Activated CD8-positive, alpha-beta memory T cell treated with anti-CD3 and anti-CD28 coated beads, Interleukin-2, amount 50 U/mL, for 4 hours (primary cell): ENCODE data around the gene FADD.

Experiments
- DNase-seq: peaks from one replicate; pipeline ENCODE4 v3.0.0-alpha.2; 2020

The FADD gene

DNA sequence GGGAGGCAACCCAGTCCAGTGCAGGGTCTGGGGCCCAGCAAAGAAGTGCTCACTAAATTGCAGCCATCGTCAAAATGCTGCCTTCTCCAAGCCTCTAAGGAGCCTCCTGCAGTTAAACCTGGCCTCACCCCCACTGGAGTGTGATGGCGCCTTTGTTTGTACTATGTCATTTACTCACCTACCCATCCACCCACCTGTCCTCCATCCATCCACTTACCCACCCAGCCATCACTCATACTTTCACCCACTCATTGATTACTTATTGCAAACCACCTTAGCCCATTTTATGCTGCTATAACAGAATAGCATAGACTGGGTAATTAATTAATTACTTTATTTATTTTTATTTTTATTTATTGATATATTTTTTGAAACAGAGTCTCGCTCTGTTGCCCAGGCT lies 38.6 kb downstream of the FADD start:
- DNase-seq: no peak

DNA sequence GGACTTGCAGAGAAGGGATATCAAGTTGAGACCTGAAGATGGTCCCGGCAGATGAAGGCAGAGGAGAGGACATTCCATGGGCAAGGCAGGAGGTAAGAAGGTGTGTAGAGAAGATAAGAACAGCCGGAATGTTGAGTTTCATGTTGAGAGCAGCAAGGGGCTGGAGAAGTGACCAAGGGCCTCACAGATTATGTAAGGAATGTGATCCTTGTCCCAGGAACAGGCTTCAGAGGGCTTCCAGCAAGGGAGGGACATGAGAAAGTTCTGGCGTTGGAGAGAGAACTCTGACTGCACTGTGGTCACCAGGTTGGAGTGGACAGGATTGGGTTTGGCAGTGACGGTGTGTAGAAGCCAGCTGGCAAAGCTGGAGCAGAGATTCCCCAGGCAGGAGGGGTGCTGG lies 39.8 kb downstream of the FADD start:
- DNase-seq: no peak

DNA sequence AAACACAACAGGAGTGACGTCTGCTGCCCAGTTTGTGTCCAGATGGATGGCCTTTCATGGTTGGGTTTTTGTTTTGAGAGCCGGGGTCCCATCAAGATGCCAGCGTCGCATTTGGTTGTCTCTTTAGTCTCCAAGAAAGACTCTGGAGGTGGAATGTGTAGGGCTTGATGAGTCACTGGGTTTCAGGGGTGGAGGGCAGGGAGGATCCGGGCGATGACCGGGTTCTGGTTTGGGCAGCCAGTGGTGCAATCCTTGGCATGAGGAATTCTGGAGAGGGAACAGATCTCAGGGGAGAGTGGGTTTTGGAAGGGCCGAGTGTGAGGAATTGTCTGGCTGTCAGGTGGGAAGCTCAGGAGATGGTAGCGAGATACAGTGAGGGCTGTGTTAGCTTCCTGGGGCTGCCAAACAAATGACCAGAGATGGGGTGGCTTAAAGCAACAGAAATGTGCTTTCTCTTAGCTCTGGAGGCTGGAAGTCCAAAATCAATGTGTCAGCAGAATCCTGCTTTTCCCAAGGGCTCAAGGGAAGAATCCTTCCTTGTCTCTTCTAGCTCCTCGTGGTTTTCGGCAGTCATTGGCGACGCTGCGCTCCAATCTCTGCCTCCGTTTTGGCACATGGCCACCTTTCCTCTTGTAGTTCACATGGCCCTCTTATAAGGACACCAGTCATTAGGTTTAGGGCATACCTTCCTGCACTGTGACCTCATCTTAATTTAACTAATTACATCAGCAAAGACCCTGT lies 41.0 kb downstream of the FADD start:
- DNase-seq: no peak

DNA sequence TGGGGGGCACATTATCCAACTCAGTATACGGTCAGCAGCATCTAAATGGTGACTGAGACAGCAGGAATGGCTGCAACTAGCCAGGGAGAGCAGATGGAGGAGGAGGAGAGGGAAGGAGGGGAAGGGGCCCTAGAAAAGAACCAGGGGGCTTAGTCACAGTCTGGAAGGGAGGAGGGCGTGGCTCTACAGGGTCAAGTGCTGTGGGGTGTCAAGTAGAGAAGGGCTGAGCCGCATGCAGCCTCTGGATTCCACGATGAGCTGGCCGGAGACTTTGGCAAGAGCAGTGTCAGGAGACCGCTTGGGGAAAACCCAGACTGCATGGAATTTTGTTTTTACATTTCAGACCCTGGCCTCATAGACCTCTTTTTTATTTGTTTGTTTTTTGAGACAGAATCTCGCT lies 41.6 kb downstream of the FADD start:
- DNase-seq: no peak

DNA sequence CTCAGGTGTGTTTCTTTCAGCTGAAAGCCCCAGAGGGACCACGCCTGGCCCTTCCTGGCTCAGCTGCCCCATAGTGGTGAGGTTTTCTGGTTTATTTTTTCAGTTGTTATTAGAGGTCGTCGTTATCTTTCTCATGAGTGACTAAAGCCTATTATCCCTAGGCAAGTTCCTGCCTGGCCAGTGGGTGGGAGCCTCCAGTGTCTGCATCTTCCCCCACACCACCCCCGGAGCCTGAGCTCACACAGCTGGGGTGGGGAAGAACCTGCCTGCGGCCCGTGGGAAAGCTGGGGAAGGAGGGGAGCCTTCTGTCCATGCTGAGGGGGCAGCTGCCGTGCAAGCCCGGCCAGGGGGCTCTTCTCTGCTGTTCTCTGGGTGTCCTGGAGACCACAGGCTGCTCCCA lies 43.1 kb downstream of the FADD start:
- DNase-seq: no peak

DNA sequence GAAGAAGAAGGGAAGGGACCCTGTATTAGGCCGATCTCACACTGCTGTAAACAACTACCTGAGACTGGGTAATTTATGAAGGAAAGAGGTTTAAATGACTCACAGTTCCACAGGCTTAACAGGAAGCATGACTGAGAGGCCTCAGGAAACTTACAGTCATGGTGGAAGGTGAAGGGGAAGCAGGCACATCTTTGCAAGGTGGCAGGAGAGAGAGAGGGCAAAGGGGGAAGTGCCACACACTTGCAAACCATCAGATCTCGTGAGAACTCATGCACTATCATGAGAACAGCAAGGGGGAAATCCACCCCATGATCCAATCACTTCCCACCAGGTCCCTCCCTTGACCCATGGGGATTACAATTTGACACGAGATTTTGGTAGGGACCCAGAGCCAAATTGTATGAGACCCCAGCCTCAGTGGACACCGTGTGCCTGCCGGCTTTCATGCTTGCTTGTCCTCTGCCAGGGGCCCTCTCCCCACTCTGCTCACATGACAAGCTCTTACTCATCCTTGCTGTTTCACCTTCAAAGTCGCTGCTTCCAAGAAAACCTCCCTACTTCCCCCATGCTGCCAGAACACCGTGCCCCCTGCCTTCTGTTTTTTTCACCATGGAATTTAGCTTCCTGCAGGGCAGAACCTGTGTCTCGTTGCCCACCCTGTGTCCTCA lies 44.1 kb downstream of the FADD start:
- DNase-seq: no peak

DNA sequence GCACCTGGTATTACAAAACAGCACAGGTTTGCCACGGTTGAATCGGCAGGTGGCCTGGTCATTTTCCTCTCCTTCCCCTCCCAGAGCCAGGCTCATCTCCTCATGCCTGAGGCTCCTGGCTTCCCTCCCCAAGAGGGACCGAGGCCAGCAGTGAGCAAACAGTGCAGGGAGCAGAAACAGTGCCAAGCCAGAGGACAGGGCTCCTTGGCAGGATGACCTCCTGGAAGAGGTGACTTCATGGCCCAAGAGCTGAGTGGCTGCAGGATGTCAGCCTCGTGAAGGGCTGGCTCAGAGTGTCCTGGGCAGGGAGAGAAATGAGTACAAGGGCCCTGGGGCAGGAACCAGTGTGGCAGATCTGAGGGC lies 44.6 kb downstream of the FADD start:
- no peak for DNase-seq

DNA sequence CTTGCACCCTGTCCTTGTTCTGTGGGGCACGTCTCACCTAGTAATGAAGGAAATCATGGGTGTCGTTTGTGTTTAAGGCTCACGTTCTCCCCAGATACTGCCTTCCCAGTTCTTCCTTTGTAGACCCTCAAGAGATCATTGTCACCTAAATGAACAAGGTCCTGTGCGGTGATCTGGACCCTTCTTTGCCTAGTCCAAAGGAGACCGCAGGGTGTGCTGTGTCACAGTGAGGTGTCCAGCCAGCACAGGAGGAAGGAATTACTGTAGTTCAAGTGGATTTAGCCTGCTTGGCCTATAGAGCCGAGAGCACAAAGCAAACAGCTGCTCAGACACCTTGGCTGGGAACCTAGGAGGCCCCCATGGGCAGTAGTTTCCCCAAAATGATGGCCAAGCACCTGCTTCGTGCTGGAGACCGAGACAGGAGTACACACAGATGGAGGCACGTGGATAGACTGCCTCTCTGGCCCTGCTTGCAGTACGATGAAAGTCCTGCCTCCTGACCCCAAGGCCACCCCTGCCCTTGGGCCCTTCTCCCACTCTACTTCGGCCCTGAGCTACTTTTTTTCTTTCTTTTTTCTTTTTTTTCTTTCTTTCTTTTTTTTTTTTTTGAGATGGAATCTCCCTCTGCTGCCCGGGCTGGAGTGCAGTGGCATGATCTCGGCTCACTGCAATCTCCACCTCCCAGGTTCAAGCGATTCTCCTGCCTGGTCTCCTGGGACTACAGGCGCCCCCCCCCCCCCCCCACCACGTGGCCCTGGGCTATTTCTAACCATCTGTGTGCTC lies 48.0 kb downstream of the FADD start:
- no peak for DNase-seq

DNA sequence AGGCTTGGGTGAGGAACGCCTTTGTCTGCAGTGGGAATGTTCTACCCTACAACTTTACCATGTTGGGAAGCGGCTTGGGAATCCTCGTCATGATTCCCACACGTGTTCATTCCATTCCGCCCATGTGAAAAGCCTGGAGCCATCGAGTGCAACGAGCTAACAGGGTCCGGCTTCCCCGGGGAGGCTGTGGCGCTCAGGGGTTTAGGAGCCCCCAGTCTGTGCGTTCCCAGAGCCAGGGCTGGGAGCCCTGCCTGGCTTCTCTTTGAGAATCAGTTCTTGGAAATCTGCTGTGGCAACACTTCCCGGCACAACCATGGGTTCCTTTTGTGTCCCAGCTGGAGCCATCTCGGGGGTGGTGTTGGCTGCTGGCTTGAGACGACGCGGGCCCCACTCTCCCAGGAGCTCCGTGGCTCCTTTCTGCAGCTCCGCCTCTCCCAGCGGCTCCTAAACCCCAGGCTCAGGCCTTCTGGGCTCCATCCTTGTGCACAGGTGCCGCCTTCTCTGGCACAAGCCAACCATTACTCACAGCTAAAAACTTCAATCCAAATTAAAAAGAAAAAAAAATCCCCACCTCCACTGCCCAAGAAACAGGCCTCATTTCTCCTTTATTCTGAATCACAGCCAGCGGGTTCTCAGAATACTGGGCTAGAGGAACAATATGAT lies 48.7 kb downstream of the FADD start:
- no peak for DNase-seq

DNA sequence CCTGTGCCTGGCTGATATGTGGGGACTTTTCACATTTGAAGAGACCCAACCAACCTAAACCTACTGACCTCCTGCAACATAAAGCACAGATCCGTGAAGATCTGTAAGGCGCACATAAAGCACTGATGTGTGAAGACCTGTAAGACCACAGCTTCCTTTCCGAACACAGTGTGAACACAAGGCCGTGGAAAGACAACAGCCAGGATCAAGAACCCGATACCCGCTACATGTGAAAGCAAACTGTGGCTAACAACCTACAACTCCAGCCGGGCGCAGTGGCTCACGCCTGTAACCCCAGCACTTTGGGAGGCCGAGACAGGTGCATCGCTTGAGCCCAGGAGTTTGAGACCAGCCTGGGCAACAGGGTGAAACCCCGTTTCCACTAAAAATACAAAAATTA lies 49.7 kb downstream of the FADD start:
- no peak for DNase-seq

DNA sequence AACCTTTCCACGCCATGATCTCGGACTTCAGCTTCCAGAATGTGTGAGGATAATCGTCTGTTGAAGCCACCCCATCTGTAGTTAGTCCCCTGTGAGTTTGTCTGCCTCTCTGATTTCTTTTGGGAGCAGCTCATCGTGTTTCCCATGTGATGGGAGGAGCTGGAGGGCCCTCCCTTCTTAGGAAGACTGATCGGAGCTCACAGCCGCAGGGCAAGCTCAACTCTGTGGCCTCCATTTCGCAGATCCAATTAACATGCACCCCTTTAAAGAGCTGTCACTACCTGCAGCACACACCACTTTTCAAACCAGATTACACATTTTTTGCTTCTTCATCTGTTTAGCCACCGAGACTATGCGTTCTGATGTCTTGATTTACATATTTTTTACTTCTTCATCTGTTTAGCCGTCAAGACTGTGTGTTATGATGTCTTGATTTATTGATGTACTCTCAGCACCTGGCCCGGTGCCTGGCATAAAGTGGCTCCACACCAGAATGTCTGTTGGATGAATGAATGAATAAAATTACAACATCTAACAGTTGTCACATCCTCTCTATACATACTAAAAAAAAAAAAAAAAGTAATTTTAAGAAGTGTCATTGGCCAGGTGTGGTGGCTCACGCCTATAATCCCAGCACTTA lies 52.5 kb downstream of the FADD start:
- no peak for DNase-seq
